ENCODE measurements around the gene RSPO4.
"Not testable (repeated sequence)": the region's sequence is repeated elsewhere in the genome, so short reads cannot be mapped to it uniquely, and the experiment has no call there.

The RSPO4 gene

DNA sequence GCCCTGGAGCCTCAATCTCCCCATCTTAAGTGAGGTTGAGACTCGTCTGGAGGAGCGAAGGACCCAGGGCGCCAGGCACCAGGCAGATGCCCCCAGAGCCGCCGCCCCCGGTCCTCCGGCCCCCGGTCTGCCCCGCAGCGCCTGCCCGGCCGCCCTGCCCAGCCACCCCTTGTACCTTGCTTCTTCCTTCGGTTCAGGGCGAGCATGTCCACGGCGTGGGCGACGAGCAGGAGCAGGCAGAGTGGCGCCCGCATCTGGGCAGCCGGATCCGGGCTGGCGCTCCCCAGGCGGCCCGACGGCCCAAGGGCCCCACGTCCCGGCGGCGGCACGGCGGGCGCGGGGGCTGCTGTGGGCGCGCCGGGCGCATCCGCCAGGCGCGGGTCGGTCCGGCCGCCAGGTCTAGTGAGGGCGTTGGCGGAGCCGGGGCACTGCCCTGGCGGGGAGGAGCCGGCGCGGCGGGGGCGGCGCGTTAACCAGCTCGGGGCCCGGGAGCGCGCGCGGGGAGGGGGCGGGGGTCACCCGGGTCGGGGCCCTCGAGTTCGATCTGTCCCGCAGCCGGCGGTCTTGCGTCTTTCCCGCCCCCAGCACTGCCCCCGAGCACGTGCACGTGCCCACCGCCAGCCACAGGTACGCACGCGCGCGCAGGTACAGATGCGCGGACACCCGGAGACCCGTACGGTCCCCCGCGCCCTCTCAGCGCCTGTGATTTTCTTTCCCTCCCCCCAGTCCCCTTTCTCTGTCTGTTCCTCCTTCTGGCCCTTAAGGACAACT, at the start of gene RSPO4:
TSS of gene RSPO4 (minus strand) at position 401 of the 771 bp plus-strand sequence. CDS start at position 254, 147 bp downstream.
- no peak for DNase-seq (ENCODE audit: low read depth in 2 of 2, low spot score in 1 of 2)

DNA sequence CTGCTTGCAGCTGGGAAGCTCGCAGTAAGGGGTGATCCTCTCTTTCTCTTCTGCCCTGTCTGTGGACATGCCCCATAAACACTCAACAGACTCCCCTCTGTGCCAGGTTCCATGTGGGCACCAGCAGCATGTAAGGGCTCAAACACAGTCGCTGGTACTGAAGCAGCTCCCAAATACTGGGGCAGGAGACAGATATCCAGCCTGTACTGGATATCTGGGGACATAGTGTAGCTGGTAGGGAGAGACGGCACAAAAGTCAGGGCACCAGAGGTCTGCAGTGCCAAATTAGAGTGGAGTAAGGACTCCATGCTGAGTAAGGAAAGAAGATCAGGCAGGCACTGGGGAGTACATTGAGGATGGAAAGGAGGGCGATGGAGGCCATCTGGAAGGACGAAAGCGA, 48.3 kb upstream of the RSPO4 start:
- DNase-seq (ENCODE audit: low read depth in 2 of 2, low spot score in 1 of 2) = no peak

DNA sequence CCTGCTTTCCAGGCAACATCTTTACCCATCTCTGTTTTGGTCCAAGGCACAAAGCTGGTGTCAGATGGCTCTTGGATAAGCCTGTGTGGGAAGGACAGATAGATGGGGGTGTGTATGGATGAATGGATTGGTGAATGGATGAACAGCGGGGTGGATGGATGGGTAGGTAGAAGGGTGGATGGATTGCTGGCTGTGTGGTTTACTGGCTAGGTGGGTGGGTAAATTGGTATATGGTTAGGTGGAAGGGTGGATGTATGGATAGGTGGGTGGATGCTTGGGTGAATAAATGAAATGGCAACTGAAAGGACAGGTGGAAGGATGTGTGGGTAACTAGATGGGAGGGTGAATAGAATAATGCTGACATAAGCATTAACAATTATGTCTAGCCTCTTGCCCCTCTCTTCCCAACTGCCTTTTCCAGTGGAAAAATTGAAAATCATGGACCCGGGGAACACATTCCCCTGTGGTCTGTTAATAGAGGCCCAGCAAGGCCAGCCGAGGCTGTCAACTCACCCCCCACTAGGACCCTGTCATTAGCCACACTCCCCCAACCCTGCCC, 43.8 kb upstream of the RSPO4 start:
- DNase-seq (ENCODE audit: low read depth in 2 of 2, low spot score in 1 of 2) = no peak

GRCh38 chr20:1041845-1042390, 39.8 kb upstream of the RSPO4 start:
- no peak for DNase-seq (ENCODE audit: low read depth in 2 of 2, low spot score in 1 of 2)

GRCh38 chr20:1038205-1038604, 36.1 kb upstream of the RSPO4 start:
- DNase-seq (ENCODE audit: low read depth in 2 of 2, low spot score in 1 of 2) = no peak

DNA sequence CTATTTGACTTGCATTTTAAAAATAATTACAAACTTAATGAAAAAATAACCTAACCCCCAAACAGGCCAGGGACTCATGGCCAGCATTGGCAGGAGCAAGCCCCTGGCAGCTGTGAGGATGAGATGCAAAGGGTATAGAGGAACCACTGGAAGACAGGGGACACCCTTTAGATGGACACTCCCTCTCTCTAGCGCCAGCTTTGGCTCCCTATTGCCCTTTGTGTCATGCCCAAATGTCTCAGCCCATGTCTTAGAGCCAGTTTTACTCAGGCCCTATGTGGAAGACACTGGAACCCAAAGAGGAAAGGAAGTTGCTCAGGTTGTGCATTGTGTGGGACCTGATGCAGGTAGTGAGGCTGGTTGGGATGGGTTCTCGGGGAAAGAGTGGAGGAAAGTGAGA, 34.9 kb upstream of the RSPO4 start:
- no peak for DNase-seq (ENCODE audit: low read depth in 2 of 2, low spot score in 1 of 2)

DNA sequence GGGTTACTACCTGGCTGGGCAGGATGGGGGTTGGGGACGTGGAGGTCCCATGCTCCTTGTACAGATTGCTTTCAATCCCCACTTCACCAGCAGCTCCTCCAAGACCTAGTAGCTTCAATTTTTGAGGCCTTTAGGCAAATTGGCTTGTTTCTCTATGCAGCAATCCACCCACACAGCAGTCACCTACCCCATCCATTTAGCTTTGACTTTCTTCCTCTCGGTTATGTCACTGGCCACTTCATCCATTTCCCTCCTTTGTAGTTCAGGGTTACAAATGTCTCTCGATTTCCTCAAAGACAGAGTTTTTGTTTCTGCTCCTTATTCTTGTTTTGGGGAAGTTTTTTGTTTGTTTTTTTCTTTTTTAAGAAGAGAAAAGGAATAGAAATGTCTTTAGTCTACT, 33.4 kb upstream of the RSPO4 start:
- DNase-seq (ENCODE audit: low read depth in 2 of 2, low spot score in 1 of 2) = no peak

DNA sequence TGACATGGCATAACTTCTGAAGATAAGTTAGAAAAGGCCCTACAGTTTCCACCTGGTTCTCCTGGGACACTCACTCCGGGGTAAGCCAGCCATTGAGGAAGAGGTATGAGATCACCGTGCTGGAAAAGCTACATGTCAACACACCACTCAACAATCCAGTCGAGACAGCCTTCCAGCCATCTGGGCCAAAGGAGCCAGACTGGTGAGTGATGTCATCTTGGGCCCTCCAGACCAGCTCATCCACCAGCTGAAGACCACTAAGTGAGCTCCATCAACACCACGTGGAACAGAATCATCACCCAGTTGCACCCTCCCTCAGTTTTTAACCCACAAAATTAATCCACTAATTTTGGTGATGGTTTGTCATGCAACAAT, 32.3 kb upstream of the RSPO4 start:
- no peak for DNase-seq (ENCODE audit: low read depth in 2 of 2, low spot score in 1 of 2)

DNA sequence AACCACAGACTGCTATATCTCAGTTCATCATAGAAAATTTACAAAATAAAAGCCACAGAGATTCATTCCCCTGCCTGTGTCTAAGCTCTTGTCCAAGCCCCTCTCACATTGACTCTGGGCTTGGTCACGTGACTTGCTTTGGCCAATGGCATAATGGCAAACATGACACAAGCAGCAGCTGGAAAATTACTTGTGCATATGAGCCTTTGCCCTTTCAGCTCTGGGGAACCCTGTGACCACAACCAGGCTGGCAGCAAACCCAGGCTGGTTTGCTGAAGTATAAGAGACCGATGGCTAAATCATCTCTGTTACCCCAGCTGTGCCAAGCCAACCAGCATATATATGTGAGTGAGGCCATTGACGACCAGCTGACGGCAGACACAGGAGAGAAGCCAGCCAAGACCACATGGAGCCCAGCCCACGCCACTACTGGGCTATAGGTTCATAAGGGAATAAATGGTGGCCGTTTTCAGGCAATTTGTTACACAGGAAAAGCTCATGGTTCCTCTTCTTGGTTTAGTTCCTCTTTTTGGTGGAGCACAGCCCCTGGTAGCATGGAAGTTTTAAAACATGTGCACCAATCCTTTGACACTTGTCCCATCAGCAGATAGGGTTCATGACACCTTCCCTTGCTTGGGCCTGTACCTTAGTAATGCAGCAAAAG, 31.8 kb upstream of the RSPO4 start:
- no peak for DNase-seq (ENCODE audit: low read depth in 2 of 2, low spot score in 1 of 2)

- DNase-seq (ENCODE audit: low read depth in 2 of 2, low spot score in 1 of 2) = no peak
Measured at GRCh38 chr20:1029980-1030379, 27.9 kb upstream of the RSPO4 start.

GRCh38 chr20:1026214-1026613, 24.1 kb upstream of the RSPO4 start:
- not testable (repeated sequence) for DNase-seq (ENCODE audit: low read depth in 2 of 2, low spot score in 1 of 2)

DNA sequence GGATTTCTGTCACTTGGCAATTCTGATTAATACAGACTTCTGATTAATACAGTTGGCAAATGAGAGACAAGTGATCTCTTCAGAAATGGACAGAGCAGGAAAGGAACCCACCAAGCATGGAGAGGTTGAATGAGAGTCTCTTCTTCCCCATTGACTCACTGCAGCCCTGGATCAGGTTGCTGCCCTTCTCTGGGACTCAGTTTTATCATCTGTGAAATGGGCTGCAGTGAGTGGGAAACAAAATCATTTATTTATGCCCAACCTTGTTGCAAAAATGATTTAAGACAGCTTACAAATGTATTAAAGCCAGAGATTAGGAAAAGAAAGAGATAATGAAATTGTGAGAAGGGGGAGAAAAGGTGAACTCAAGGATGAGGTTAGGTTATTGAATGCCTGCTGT, 20.8 kb upstream of the RSPO4 start:
- no peak for DNase-seq (ENCODE audit: low read depth in 2 of 2, low spot score in 1 of 2)

DNA sequence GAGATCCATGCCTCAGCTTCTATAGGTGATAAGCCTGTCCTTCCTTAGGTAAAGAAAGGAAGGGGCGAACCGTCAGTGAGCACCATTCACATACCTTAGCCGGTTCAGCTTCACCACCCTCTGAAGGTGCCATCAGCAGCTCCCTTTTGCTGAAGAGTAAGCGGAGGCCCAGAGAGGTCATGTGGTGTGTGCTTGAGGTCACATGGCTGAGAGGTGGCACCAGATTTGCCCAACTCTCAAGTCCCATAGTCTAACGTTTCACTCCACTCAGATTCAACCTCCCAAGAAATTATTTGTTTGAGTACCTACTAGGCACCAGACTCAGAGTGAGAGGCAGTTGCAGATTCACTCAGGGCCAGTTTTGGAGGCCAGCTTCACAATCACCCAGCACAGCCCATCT, 18.5 kb upstream of the RSPO4 start:
- DNase-seq (ENCODE audit: low read depth in 2 of 2, low spot score in 1 of 2) = no peak

DNA sequence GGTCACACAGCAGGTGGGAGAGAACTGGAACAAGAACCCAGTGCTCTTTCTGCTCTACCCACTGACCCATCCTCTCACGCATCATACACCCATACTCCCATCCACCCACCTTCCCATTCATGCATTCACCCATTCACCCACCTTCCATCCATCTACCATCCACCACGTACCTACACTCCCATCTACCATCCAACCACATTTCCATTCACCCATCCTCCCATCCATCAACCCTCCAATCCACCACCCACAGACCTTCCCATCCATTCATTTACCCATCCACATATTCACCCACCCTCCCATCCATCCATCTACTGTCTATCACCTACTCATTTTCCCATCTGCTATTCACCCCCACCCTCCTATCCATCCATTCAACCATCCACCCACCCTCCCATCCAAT, 17.2 kb upstream of the RSPO4 start:
- DNase-seq (ENCODE audit: low read depth in 2 of 2, low spot score in 1 of 2) = no peak

DNA sequence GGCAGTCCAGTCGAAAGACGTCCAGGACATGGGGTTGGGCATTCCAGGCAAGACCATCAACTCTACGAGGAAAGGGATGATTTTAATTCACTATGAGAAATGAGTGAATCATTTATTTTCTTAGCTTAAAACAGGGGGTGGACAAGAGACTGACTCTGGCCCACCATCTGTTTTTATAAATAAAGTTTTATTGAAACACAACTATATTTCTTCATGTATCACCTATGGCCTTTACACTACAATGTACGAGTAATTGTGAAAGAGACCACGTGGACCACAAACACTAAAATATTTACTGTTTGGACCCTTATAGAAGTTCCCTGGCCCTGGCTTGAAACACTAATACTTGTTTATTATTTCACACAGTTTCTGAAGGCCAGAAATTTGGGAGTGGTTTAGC, 15.6 kb upstream of the RSPO4 start:
- DNase-seq (ENCODE audit: low read depth in 2 of 2, low spot score in 1 of 2) = no peak

DNA sequence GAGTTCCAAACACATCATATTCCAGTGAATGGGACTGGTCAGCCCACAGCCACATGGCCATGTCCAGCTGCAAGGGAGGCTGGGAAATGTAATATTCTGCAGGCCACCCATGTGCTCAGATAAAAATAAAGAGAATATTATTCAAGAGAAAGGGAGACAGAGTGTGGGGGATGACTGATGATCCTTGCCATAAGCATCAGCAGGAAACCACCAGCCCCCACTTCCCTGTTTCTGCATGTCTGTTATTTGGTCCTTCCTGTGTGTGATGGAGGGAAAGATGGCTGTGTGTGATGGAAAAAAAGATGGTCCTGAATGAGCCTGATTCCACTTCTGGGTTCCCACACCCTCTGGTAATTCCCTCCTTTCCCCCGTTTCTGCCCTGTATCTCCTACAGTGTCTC, 13.1 kb upstream of the RSPO4 start:
- no peak for DNase-seq (ENCODE audit: low read depth in 2 of 2, low spot score in 1 of 2)

GRCh38 chr20:1014471-1014870, 12.4 kb upstream of the RSPO4 start:
- DNase-seq (ENCODE audit: low read depth in 2 of 2, low spot score in 1 of 2) = no peak

GRCh38 chr20:1013566-1014340, 11.6 kb upstream of the RSPO4 start:
- no peak for DNase-seq (ENCODE audit: low read depth in 2 of 2, low spot score in 1 of 2)

GRCh38 chr20:1012359-1013168, 10.5 kb upstream of the RSPO4 start:
- DNase-seq (ENCODE audit: low read depth in 2 of 2, low spot score in 1 of 2) = no peak

DNA sequence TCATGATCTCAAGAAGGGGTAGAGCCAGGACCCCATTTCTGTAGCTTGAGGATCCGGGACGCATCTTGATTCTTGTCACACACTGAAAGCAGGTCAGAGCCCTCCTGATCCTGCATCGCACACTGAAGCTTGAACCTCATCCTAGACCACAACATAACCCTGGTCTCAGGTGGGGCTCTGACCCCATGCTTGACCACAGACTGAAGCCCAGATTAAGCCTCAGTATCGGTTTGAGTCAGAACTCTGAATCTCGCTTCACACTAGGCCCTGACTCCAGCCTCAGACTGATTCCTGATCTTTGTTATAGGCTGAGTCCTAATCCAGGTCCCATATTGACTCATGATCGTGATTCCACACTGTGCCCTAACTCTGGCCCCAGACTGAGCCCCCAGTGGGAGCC, 8.5 kb upstream of the RSPO4 start:
- DNase-seq (ENCODE audit: low read depth in 2 of 2, low spot score in 1 of 2) = no peak
